ENCODE measurements around the gene NHEJ1.

GRCh38 chr2:219079417-219079816 lies 81.2 kb downstream of the NHEJ1 start:
- no peak for TF ChIP-seq CTCF (conservative IDR thresholded peaks at IDR 0.05; ENCODE audit: low read depth, low read length)
- no peak for TF ChIP-seq EZH2 (IDR thresholded peaks at IDR 0.05; ENCODE audit: low read length, unreplicated experiment)
- no peak for TF ChIP-seq EZH2phosphoT487 (IDR thresholded peaks at IDR 0.05; ENCODE audit: borderline replicate concordance, low read length)

All from PC-3 (cell line).